KOPT-K1 (cell line): ENCODE measurements around the gene CCDC88B.

Source experiments
- H3K27ac ChIP-seq: fragments of 200-600 bp; sonication (generic); 2 replicates; pipeline ENCODE4 v1.5.1; 2016; ENCODE audit warnings: antibody characterized with exemption, mild to moderate bottlenecking, low read depth, low read length; ENCODE audit not compliant: poor library complexity, severe bottlenecking
- H3K36me3 ChIP-seq: fragments of 200-600 bp; sonication (generic); 2 replicates; pipeline ENCODE4 v1.5.1; 2017; ENCODE audit warnings: antibody characterized with exemption, mild to moderate bottlenecking, low read length, moderate library complexity; ENCODE audit not compliant: insufficient read depth
- H3K9me3 ChIP-seq: fragments of 200-600 bp; sonication (generic); 2 replicates; pipeline ENCODE4 v1.5.1; 2017; ENCODE audit warnings: antibody characterized with exemption, low read length, mild to moderate bottlenecking; ENCODE audit not compliant: insufficient read depth, poor library complexity, severe bottlenecking

CCDC88B gene

DNA sequence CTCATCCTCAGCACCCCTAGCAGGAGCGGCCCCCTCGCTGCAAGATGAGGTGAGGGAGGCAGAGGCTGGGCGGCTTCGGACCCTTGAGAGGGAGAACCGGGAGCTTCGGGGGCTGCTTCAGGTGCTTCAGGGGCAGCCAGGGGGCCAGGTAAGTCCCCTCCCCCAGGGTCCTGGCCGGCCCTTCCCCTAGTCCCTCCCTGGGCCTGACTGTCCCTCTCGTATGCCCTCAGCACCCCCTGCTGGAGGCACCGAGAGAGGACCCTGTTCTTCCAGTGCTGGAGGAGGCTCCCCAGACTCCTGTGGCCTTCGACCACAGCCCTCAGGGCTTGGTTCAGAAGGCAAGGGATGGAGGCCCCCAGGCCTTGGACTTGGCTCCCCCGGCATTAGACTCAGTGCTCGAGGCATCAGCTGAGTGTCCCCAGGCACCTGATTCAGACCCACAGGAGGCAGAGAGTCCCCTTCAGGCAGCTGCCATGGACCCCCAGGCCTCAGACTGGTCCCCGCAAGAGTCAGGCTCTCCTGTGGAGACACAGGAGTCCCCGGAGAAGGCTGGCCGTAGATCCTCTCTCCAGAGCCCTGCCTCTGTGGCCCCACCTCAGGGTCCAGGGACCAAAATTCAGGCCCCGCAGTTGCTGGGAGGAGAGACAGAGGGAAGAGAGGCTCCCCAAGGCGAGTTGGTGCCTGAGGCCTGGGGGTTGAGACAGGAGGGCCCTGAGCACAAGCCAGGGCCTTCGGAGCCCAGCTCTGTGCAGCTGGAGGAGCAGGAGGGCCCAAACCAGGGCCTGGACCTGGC lies 4.0 kb downstream of the CCDC88B start:
- Histone ChIP-seq H3K27ac (no peak overlapping the region), H3K36me3 (0 out of 2 replicates have a peak, but pooled peaks cover 11% of the 10 kb centered on the region), H3K9me3 (no peaks in the 10 kb centered on the region)

DNA sequence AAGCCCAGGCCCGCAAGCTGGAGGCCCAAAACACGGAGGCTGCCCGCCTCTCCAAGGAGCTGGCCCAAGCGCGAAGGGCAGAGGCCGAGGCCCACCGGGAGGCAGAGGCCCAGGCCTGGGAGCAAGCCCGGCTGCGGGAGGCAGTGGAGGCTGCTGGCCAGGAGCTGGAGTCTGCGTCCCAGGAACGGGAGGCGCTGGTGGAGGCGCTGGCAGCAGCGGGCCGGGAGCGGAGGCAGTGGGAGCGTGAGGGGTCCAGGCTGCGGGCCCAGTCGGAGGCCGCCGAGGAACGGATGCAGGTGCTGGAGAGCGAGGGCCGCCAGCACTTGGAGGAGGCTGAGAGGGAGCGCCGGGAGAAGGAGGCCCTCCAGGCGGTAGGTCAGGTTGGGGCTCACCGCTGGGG lies 4.8 kb downstream of the CCDC88B start:
- no peaks in the 10 kb centered on the region for H3K9me3 ChIP-seq
- H3K36me3 ChIP-seq = peaks cover 11% of the 10 kb centered on the region; the same call in 1 of the 2 replicates
- H3K27ac ChIP-seq = no peak overlapping the region

GRCh38 chr11:64347193-64347867 lies 7.3 kb downstream of the CCDC88B start:
- H3K9me3 ChIP-seq = no peaks in the 10 kb centered on the region
- peaks cover 11% of the 10 kb centered on the region; the same call in 1 of the 2 replicates for H3K36me3 ChIP-seq
- no peak overlapping the region for H3K27ac ChIP-seq

GRCh38 chr11:64348383-64349024 lies 8.5 kb downstream of the CCDC88B start:
- H3K36me3 ChIP-seq = peaks cover 12% of the 10 kb centered on the region; the same call in 1 of the 2 replicates
- no peak overlapping the region for H3K27ac ChIP-seq

GRCh38 chr11:64349025-64349387 lies 9.0 kb downstream of the CCDC88B start:
- Histone ChIP-seq H3K36me3 (peaks cover 13% of the 10 kb centered on the region; the same call in 1 of the 2 replicates), H3K9me3 (no peaks in the 10 kb centered on the region), H3K27ac (no peak overlapping the region)

More at GRCh38 chr11:64348383-64349024, 8.5 kb downstream of the CCDC88B start:
- H3K9me3 ChIP-seq = no peaks in the 10 kb centered on the region

- peaks cover 12% of the 10 kb centered on the region; the same call in 1 of the 2 replicates for H3K36me3 ChIP-seq
These were observed 9.4 kb downstream of the CCDC88B start for GRCh38 chr11:64349404-64349803.

DNA sequence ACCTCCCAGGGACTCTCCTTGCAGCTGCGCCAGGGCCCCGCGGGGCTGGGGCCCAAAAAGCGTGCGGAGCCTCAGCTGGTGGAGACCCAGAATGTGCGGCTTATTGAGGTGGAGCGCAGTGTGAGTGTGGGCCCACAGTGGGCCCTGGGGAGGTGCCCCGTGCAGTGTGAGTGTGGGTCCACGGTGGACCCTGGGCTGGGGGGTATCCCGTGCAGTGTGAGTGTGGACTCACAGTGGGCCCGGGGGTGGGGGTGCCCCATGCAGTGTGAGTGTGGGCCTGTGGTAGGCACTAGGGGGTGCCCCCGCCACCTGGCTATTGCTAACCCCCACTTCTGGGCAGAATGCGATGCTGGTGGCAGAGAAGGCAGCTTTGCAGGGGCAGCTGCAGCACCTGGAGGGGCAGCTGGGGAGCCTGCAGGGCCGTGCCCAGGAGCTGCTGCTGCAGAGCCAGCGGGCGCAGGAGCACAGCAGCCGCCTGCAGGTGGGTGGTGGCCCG lies 11.2 kb downstream of the CCDC88B start:
- Histone ChIP-seq H3K9me3 (no peaks in the 10 kb centered on the region), H3K36me3 (peaks cover 17% of the 10 kb centered on the region; the same call in 1 of the 2 replicates), H3K27ac (no peak overlapping the region)

More at GRCh38 chr11:64349404-64349803, 9.4 kb downstream of the CCDC88B start:
- no peak overlapping the region for H3K27ac ChIP-seq
- no peaks in the 10 kb centered on the region for H3K9me3 ChIP-seq

DNA sequence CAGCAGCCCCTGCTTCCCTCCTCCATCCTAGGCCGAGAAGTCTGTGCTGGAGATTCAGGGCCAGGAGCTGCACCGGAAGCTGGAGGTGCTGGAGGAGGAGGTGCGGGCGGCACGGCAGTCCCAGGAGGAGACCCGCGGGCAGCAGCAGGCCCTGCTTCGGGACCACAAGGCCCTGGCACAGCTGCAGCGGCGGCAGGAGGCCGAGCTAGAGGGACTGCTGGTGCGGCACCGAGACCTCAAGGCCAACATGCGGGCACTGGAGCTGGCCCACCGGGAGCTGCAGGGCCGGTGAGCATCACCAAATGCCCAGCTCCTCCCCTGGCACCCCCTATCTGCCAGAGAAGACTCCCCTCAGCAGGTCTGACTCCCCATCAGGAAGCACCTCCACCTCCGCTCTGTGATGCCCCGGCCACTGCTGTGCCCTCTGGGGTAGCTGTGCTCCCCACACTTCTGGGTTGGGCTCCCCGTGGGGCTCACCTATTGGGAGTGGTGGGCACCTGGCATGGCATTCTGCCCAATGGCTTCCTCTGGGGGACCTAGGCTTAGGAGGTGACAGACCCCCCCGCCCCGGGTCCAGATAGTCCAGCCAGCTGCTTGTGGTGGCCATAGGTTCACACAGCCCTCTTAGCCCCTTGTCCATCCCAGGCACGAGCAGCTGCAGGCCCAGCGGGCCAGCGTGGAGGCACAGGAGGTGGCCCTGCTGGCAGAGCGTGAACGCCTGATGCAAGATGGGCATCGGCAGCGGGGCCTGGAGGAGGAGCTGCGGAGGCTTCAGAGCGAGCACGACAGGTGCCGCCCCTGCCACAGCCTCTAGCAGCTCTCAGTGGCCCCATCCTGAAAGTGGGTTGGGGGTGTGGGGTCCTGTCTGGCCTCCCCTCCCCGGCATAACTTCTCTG lies 12.3 kb downstream of the CCDC88B start:
- Histone ChIP-seq H3K9me3 (no peaks in the 10 kb centered on the region), H3K36me3 (peaks cover 17% of the 10 kb centered on the region; the same call in 1 of the 2 replicates), H3K27ac (no peak overlapping the region)

- Histone ChIP-seq H3K36me3 (peaks cover 17% of the 10 kb centered on the region; the same call in 1 of the 2 replicates), H3K27ac (no peak overlapping the region), H3K9me3 (no peaks in the 10 kb centered on the region)
These were observed 13.2 kb downstream of the CCDC88B start for GRCh38 chr11:64352995-64353714.

GRCh38 chr11:64353715-64354506 lies 13.9 kb downstream of the CCDC88B start:
- Histone ChIP-seq H3K27ac (no peak overlapping the region), H3K9me3 (no peaks in the 10 kb centered on the region), H3K36me3 (peaks cover 17% of the 10 kb centered on the region; the same call in 1 of the 2 replicates)

GRCh38 chr11:64355078-64355940 lies 15.3 kb downstream of the CCDC88B start:
- H3K27ac ChIP-seq = no peak overlapping the region

More at GRCh38 chr11:64355078-64355940, 15.3 kb downstream of the CCDC88B start:
- Histone ChIP-seq H3K9me3 (no peaks in the 10 kb centered on the region), H3K36me3 (peaks cover 20% of the 10 kb centered on the region; the same call in 1 of the 2 replicates)
